Lung (tissue), 12 donors: ENCODE data around the gene IPO11. TPM values are rescaled to one million over a fixed set of nuclear protein-coding genes. Genes with fewer than 3 reads are reported as not detected.

Source experiments
- ATAC-seq: fragments of 200-7000 bp; cut with Tn5 transposase; one replicate; pipeline ENCODE4 v1.9.1; 2020; ENCODE audit warnings: moderate number of reproducible peaks; ENCODE audit not compliant: insufficient read depth, low FRiP score
- DNase-seq, 3 donors: peaks; one replicate each; pipeline ENCODE4 v3.0.0-alpha.2; 2013 to 2017
- H3K27ac ChIP-seq, 2 donors: one replicate each; pipeline ENCODE4 v1.5.1; 2013; ENCODE audit warnings: mild to moderate bottlenecking in 2 of 2, moderate library complexity in 2 of 2, control low read depth in 1 of 2, inconsistent platforms in 1 of 2, low read depth in 1 of 2, low read length in 1 of 2
- H3K27me3 ChIP-seq, 3 donors: one replicate each; pipeline ENCODE4 v1.5.1; 2013; ENCODE audit warnings: low read length in 2 of 3; ENCODE audit not compliant: control insufficient read depth in 3 of 3, insufficient read depth in 3 of 3
- H3K36me3 ChIP-seq, 4 donors: one replicate each; pipeline ENCODE4 v1.5.1; 2013; ENCODE audit warnings: low read length in 4 of 4, mild to moderate bottlenecking in 1 of 4, moderate library complexity in 1 of 4; ENCODE audit not compliant: control insufficient read depth in 4 of 4, insufficient read depth in 4 of 4
- H3K4me1 ChIP-seq, 5 donors: one replicate each; pipeline ENCODE4 v1.5.1; 2013; ENCODE audit warnings: low read length in 5 of 5, mild to moderate bottlenecking in 2 of 5, moderate library complexity in 1 of 5; ENCODE audit not compliant: control insufficient read depth in 5 of 5, insufficient read depth in 5 of 5
- H3K4me3 ChIP-seq: one replicate; pipeline ENCODE4 v1.5.1; 2013; ENCODE audit warnings: mild to moderate bottlenecking, control low read depth, moderate library complexity
- H3K9ac ChIP-seq, 2 donors: one replicate each; pipeline ENCODE4 v1.5.1; 2013; ENCODE audit warnings: low read length in 2 of 2, control low read depth in 1 of 2; ENCODE audit not compliant: insufficient read depth in 1 of 2
- H3K9me3 ChIP-seq, 4 donors: one replicate each; pipeline ENCODE4 v1.5.1; 2013; ENCODE audit warnings: low read length in 3 of 4, mild to moderate bottlenecking in 1 of 4, moderate library complexity in 1 of 4; ENCODE audit not compliant: control insufficient read depth in 4 of 4, insufficient read depth in 3 of 4
- WGBS, 2 donors: extraction: QIAGEN DNeasy Blood & Tissue Kit; methylation state at CpG; one replicate each; pipeline ENCODE4 v1.1.7; 2013; 5-methylcytosine and 5-hydroxymethylcytosine counted together
- polyA plus RNA-seq, 2 donors: library from polyadenylated mRNA; stranded (reverse); fragments of 200-250 nt; gene quantifications; one replicate each; pipeline ENCODE4 v1.2.1, GENCODE V29; 2013
- total RNA-seq, 2 donors: library from RNA; depleted of rRNA in 1 of 2; stranded (reverse); fragments of >200 nt in 1 of 2; gene quantifications; one replicate each; pipeline ENCODE4 v1.2.1, GENCODE V29; 2014 to 2021
- TF ChIP-seq, protein P1 (sequence below): IDR thresholded peaks from 2 replicates; pipeline ENCODE4 v1.5.1; 2012; ENCODE audit warnings: mild to moderate bottlenecking; ENCODE audit errors: control extremely low read depth, extremely low read depth
- donor health status: control.
- donor health status: control.
- donor health status: Bipolar disorder and iron deficiency.
- donor health status: healthy.
- donor health status: DM: yes; HTN: yes; CAD: no.

The IPO11 gene
- total and polyA plus RNA-seq, 4 donors, result 7.2 to 46.6 (median 25.5) TPM

DNA sequence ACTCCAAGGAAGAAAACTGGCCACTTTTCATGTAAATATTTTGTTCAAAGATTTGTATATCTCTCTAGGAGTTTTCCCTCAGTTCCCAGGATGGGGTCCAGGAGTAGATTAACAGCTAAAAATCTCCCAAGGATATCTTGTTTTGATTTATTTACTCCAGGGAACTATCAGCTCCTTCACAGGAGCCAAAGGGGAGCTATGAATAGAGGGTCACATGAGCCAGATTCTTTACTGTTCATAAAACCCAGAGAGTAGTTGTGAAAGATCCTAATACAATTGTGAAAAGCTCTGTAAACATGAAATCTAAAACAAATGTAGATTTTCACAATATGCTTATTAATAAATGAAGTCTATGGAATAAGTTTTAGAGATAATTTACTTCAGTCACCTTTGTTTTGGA, 25.7 kb upstream of the IPO11 start:
- Histone ChIP-seq H3K9ac (no peak overlapping the region), H3K36me3 (peaks cover 10 to 27% (median 25%) of the 10 kb centered on the region in 4 donors), H3K27ac (no peak overlapping the region), H3K4me1 (peaks cover 0 to 8% (median 0%) of the 10 kb centered on the region in 5 donors), H3K27me3 (no peaks in the 10 kb centered on the region), H3K4me3 (no peak overlapping the region), H3K9me3 (no peaks in the 10 kb centered on the region)
- no peak for DNase-seq
- ATAC-seq, result no peak
- TF ChIP-seq, protein P1, sequence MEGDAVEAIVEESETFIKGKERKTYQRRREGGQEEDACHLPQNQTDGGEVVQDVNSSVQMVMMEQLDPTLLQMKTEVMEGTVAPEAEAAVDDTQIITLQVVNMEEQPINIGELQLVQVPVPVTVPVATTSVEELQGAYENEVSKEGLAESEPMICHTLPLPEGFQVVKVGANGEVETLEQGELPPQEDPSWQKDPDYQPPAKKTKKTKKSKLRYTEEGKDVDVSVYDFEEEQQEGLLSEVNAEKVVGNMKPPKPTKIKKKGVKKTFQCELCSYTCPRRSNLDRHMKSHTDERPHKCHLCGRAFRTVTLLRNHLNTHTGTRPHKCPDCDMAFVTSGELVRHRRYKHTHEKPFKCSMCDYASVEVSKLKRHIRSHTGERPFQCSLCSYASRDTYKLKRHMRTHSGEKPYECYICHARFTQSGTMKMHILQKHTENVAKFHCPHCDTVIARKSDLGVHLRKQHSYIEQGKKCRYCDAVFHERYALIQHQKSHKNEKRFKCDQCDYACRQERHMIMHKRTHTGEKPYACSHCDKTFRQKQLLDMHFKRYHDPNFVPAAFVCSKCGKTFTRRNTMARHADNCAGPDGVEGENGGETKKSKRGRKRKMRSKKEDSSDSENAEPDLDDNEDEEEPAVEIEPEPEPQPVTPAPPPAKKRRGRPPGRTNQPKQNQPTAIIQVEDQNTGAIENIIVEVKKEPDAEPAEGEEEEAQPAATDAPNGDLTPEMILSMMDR, result no peak

DNA sequence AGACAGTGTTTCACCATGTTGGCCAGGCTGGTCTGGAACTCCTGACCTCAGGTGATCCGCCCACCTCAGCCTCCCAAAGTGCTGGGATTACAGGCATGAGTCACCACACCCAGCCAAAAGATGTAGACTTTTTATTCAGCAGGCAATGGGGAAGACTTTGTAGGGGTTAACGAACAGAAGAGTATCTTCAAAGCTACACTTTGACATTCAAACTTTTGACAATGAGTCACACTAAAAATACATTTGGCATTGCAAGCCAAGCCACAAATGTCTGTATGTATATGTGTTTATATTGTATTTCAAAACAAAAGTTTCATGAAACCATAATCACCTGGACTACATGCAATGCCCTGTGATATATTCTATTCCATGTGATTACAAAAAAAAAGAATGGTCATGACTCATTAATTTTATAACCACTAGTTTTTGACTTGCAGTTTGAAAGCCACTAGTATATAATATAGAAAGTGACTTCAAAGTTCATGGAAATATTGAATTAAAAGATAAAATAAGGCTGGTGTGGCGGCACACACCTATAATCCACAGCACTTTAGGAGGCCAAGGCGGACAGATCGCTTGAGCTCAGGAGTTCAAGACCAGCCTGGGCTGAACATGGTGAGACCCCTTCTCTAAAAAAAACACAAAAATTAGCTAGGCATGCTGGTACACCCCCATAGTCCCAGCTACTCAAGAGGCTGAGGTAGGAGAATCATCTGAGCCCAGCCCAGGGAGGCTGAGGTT, 17.2 kb upstream of the IPO11 start:
- Histone ChIP-seq H3K4me3 (no peak overlapping the region), H3K9ac (no peak overlapping the region), H3K9me3 (no peaks in the 10 kb centered on the region), H3K27me3 (no peaks in the 10 kb centered on the region), H3K27ac (no peak overlapping the region), H3K4me1 (no peaks in the 10 kb centered on the region), H3K36me3 (peaks cover 17 to 46% (median 33%) of the 10 kb centered on the region in 4 donors)
- DNase-seq (no peak), ATAC-seq (no peak)
- TF ChIP-seq, protein P1, result no peak
- 82 to 84% methylated on average over 5 of the region's 5 CpGs for WGBS, 2 donors

GRCh38 chr5:62403411-62404250, 8.9 kb upstream of the IPO11 start, which contains the start of gene DIMT1:
TSS of gene DIMT1 (minus strand) at chr5:62403905. CDS start at chr5:62403772, 133 bp downstream.
- peak within 1 kb of the TSS; percentile 82 for H3K4me3 ChIP-seq
- TF ChIP-seq, protein P1, result no peak
- peaks cover 0 to 10% (median 5%) of the 10 kb centered on the region in 5 donors for H3K4me1 ChIP-seq
- peak within 1 kb of the TSS; percentile 95 to 99 for H3K27ac ChIP-seq
- H3K27me3 ChIP-seq, result no peaks in the 10 kb centered on the region
- H3K9me3 ChIP-seq, result no peaks in the 10 kb centered on the region
- WGBS, 2 donors, result 0 to 1% methylated on average over 52 to 66 of the region's 66 CpGs
- H3K9ac ChIP-seq, result peak within 1 kb of the TSS; percentile 88 to 92
- peaks cover 3 to 10% (median 6%) of the 10 kb centered on the region in 4 donors for H3K36me3 ChIP-seq
- peak; percentile 97 to 99 (median 99) for DNase-seq
- peak; percentile 100 for ATAC-seq
